ENCODE data around the gene TRPV3. TPM values are rescaled to one million over a fixed set of nuclear protein-coding genes. Genes with fewer than 3 reads are reported as not detected.

The TRPV3 gene
- polyA plus RNA-seq, 1 donor (not counting 4 experiments of a cell fraction or from before 2014, with no cell fraction given): 9.4 TPM

- H3K9me3 ChIP-seq (ENCODE audit: control insufficient read depth, low read depth, low read length): no peaks in the 10 kb centered on the region
- H3K4me3 ChIP-seq (ENCODE audit: control insufficient read depth in 2 of 3, extremely low read depth in 1 of 3, insufficient read depth in 2 of 3, low read depth in 1 of 3, low read length in 3 of 3): peak overlapping the region in 1 of 3 experiments; percentile 9
- peak overlapping the region; percentile 55 for H3K4me2 ChIP-seq (ENCODE audit: control insufficient read depth, extremely low read depth, insufficient read depth, low read depth, low read length)
- dilution Hi-C loops (cut with MboI; ENCODE audit: extremely low pct_ligation_motif_present, low sequenced_read_pairs): no loop called here
- no peak for TF ChIP-seq EZH2 (IDR thresholded peaks at IDR 0.05; ENCODE audit: low read length)
- TF ChIP-seq, protein P1, sequence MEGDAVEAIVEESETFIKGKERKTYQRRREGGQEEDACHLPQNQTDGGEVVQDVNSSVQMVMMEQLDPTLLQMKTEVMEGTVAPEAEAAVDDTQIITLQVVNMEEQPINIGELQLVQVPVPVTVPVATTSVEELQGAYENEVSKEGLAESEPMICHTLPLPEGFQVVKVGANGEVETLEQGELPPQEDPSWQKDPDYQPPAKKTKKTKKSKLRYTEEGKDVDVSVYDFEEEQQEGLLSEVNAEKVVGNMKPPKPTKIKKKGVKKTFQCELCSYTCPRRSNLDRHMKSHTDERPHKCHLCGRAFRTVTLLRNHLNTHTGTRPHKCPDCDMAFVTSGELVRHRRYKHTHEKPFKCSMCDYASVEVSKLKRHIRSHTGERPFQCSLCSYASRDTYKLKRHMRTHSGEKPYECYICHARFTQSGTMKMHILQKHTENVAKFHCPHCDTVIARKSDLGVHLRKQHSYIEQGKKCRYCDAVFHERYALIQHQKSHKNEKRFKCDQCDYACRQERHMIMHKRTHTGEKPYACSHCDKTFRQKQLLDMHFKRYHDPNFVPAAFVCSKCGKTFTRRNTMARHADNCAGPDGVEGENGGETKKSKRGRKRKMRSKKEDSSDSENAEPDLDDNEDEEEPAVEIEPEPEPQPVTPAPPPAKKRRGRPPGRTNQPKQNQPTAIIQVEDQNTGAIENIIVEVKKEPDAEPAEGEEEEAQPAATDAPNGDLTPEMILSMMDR (optimal IDR thresholded peaks at IDR 0.05 in 1 of 3, IDR thresholded peaks at IDR 0.05 in 1 of 3, conservative IDR thresholded peaks at IDR 0.05 in 1 of 3; ENCODE audit: extremely low read depth in 1 of 3, insufficient read depth in 2 of 3, low read length in 3 of 3): no peak
- H3K9me1 ChIP-seq (ENCODE audit: control insufficient read depth, extremely low read depth, insufficient read depth, low read length): no peaks in the 10 kb centered on the region
- peak overlapping the region; percentile 85 for H3K9ac ChIP-seq (ENCODE audit: control insufficient read depth, extremely low read depth, insufficient read depth, low read length)
- no peaks in the 10 kb centered on the region for H3K27me3 ChIP-seq (ENCODE audit: control insufficient read depth, extremely low read depth, insufficient read depth, low read length)
- peak overlapping the region; percentile 98 for H3K27ac ChIP-seq (ENCODE audit: control insufficient read depth, insufficient read depth, low read length)
- FAIRE-seq (no peak), DNase-seq (ENCODE audit: low read depth, low spot score) (no peak)
- H2AFZ ChIP-seq (ENCODE audit: control insufficient read depth, low read length): no peak overlapping the region
- H4K20me1 ChIP-seq (ENCODE audit: control insufficient read depth, extremely low read depth, insufficient read depth, low read length): no peaks in the 10 kb centered on the region
- H3K36me3 ChIP-seq (ENCODE audit: control insufficient read depth in 2 of 2, extremely low read depth in 1 of 2, insufficient read depth in 2 of 2, low read length in 2 of 2): peaks cover 0 to under 1% of the 10 kb centered on the region in 2 experiments
- H3K79me2 ChIP-seq (ENCODE audit: control insufficient read depth, insufficient read depth, low read length): peaks cover 9% of the 10 kb centered on the region
- peaks cover 40% of the 10 kb centered on the region for H3K4me1 ChIP-seq (ENCODE audit: control insufficient read depth, extremely low read depth, insufficient read depth, low read length)
Observed at GRCh38 chr17:3559270-3559645, 1.6 kb upstream of the TRPV3 start.

DNA sequence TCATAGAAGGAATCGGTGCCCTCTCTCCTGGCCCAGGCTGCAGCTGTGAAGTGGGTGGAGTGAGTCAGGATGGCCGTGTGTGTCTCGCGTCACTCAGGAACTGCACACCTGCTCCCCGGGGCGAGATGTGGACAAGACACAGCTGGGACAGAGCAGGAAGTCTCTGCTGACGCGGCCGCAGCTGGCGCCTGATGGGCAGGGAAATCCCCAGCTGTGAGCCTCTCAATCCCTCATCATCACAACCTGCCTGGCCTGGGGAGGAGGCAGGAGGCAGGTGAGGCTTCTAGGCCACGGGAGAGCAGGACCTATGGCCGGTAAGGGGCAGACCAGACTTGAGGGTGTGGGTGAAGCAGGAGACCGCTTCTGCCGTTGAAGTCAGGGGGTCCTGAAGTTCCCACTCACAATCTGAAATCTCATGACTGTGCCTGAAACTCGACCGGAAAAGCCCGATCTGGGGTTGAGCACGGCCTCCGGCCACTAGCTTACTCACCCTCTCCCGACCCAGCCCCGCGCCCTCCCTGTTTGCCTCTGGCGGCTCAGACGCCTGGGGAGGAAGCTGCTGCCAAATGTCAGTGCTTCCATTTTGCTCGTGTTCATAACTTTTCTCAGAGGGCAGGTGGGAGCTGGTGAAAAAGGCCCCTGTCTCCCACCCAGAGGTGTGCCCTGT is 1.1 kb upstream of the TRPV3 start:
- H3K27me3 ChIP-seq (ENCODE audit: control insufficient read depth, extremely low read depth, insufficient read depth, low read length): no peaks in the 10 kb centered on the region
- no peaks in the 10 kb centered on the region for H3K9me1 ChIP-seq (ENCODE audit: control insufficient read depth, extremely low read depth, insufficient read depth, low read length)
- FAIRE-seq (no peak), DNase-seq (ENCODE audit: low read depth, low spot score) (peak; percentile 95)
- peaks cover 9% of the 10 kb centered on the region for H3K79me2 ChIP-seq (ENCODE audit: control insufficient read depth, insufficient read depth, low read length)
- peak overlapping the region in 2 of 3 experiments; percentile 7 to 37 for H3K4me3 ChIP-seq (ENCODE audit: control insufficient read depth in 2 of 3, extremely low read depth in 1 of 3, insufficient read depth in 2 of 3, low read depth in 1 of 3, low read length in 3 of 3)
- peak overlapping the region; percentile 55 for H3K4me2 ChIP-seq (ENCODE audit: control insufficient read depth, extremely low read depth, insufficient read depth, low read depth, low read length)
- peak overlapping the region; percentile 85 for H3K9ac ChIP-seq (ENCODE audit: control insufficient read depth, extremely low read depth, insufficient read depth, low read length)
- peaks cover 40% of the 10 kb centered on the region for H3K4me1 ChIP-seq (ENCODE audit: control insufficient read depth, extremely low read depth, insufficient read depth, low read length)
- dilution Hi-C loops (cut with MboI; ENCODE audit: extremely low pct_ligation_motif_present, low sequenced_read_pairs): no loop called here
- H4K20me1 ChIP-seq (ENCODE audit: control insufficient read depth, extremely low read depth, insufficient read depth, low read length): no peaks in the 10 kb centered on the region
- H2AFZ ChIP-seq (ENCODE audit: control insufficient read depth, low read length): no peak overlapping the region
- no peak for TF ChIP-seq EZH2 (IDR thresholded peaks at IDR 0.05; ENCODE audit: low read length)
- TF ChIP-seq, protein P1 (optimal IDR thresholded peaks at IDR 0.05 in 1 of 3, IDR thresholded peaks at IDR 0.05 in 1 of 3, conservative IDR thresholded peaks at IDR 0.05 in 1 of 3; ENCODE audit: extremely low read depth in 1 of 3, insufficient read depth in 2 of 3, low read length in 3 of 3): no peak
- peaks cover 3 to 5% of the 10 kb centered on the region in 2 experiments for H3K36me3 ChIP-seq (ENCODE audit: control insufficient read depth in 2 of 2, extremely low read depth in 1 of 2, insufficient read depth in 2 of 2, low read length in 2 of 2)
- H3K9me3 ChIP-seq (ENCODE audit: control insufficient read depth, low read depth, low read length): no peaks in the 10 kb centered on the region
- peak overlapping the region; percentile 98 for H3K27ac ChIP-seq (ENCODE audit: control insufficient read depth, insufficient read depth, low read length)

Measured in keratinocyte (primary cell).